GM19025 (cell line): Measurements from ENCODE around the gene TCEA3.

Experiments
- ATAC-seq: cut with Tn5 transposase; IDR thresholded peaks from one replicate; pipeline ENCODE4 v1.9.1; 2021; ENCODE audit warnings: mild to moderate bottlenecking, low read depth, moderate library complexity; ENCODE audit not compliant: unreplicated experiment

Gene TCEA3

GRCh38 chr1:23341931-23342692, 82.4 kb downstream of the TCEA3 start:
- no peak for ATAC-seq

- no peak for ATAC-seq
Measured at GRCh38 chr1:23339632-23340031, 84.9 kb downstream of the TCEA3 start.

DNA sequence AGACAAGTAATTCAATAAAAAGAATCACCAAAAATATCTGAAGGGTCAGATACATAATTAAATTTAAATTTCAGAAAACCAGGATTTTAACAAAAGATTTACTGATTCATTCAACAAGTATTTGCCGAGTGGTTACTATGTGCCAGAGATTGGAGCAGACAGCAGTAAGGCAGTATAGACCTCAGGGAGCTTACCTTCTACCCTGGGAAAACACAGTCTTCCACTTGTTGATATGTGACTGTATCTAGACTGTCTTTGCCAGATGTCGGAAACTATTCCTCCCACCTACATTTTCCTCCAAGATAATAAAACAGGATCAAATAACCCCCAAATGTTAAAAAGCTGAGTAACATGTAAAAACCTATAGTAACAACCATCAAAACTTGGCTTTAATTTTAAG, 86.7 kb downstream of the TCEA3 start:
- no peak for ATAC-seq

DNA sequence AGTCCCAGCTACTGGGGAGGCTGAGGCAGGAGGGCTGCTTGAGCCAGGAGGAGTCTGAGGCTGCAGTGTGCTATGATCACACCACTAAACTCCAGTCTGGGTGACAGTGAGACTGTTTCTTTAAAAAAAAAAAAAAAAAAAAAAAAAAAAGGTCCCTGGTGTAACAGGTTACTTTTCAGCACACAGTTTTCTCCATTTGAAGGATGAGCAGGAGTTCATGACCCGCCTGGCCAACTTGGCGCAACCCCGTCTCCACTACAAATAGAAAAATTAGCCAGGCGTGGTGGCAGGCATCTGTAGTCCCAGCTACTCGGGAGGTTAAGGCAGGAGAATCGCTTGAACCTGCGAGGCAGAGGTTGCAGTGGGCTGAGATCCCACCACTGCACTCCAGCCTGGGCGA, 92.8 kb downstream of the TCEA3 start:
- no peak for ATAC-seq
